OCI-LY1 (cell line): Measurements from ENCODE around the gene ATP4A.

Source experiments
- CTCF ChIP-seq: fragments of 200-600 bp; sonication (generic), shearing (Covaris generic); IDR thresholded peaks from 2 replicates; pipeline ENCODE4 v1.5.1; 2017; ENCODE audit warnings: mild to moderate bottlenecking, antibody characterized with exemption, low read length, moderate library complexity, mixed read lengths
- EZH2 ChIP-seq: fragments of 200-600 bp; sonication (generic), shearing (Covaris generic); IDR thresholded peaks from 2 replicates; pipeline ENCODE4 v1.8.0; 2017; ENCODE audit warnings: borderline replicate concordance, mixed run types, mild to moderate bottlenecking, antibody characterized with exemption, low read length, moderate library complexity, mixed read lengths

DNA sequence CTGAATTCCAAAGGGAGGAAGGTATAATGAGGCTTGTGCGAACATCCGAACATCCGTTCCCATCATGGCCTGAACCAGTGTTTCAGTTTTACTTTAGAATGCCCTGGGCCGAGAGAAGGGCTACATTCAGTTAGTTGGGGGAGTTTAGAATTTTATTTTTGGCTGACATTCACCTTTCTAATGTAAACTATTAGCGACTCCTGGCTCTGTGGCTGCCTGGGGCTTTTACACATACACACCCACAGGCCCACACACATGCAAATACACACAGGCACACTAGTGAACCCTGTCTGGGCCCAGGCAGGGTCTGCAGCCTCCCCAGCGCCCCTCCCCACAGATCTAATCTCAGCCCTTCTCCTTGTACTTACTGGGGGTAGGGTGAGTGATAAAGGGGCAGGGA is 24.1 kb downstream of the ATP4A start:
- TF ChIP-seq CTCF (no peak), EZH2 (no peak)
